GM18498 (cell line): Measurements from ENCODE around the gene CCDC160.

Source experiments
- ATAC-seq: cut with Tn5 transposase; IDR thresholded peaks from one replicate; pipeline ENCODE4 v1.9.1; 2021; ENCODE audit warnings: mild to moderate bottlenecking, moderate library complexity; ENCODE audit not compliant: unreplicated experiment

The CCDC160 gene

GRCh38 chrX:134294548-134294947, 57.6 kb downstream of the CCDC160 start:
- ATAC-seq: no peak
